NCI-H748 (cell line): ENCODE data around the gene ANXA9.
A peak's percentile ranks its signal among the peaks of the same experiment; 100 is the strongest.

Source experiments
- DNase-seq: peaks from one replicate; lab custom pipeline; 2025; ENCODE audit not compliant: unreplicated experiment; lab: John Stamatoyannopoulos, UW

Gene ANXA9

GRCh38 chr1:150981805-150982712 is at the start of gene ANXA9:
Gene ANXA9 (plus strand): TSS chr1:150982292. CDS start chr1:150983106, 814 bp downstream.
- no peak for DNase-seq

- no peak for DNase-seq
Measured at GRCh38 chr1:150944856-150945255, 37.2 kb upstream of the ANXA9 start.

GRCh38 chr1:150954708-150955107 is 27.4 kb upstream of the ANXA9 start:
- DNase-seq, result no peak

- DNase-seq, result no peak
Measured at GRCh38 chr1:150955280-150955679, 26.8 kb upstream of the ANXA9 start.

GRCh38 chr1:150957666-150958065 is 24.4 kb upstream of the ANXA9 start:
- no peak for DNase-seq

GRCh38 chr1:150960646-150961045 is 21.4 kb upstream of the ANXA9 start:
- DNase-seq, result no peak

GRCh38 chr1:150961756-150962155 is 20.3 kb upstream of the ANXA9 start:
- no peak for DNase-seq

- no peak for DNase-seq
Measured at GRCh38 chr1:150963321-150964163, 18.6 kb upstream of the ANXA9 start.

- no peak for DNase-seq
Measured at GRCh38 chr1:150964164-150964489, 18.0 kb upstream of the ANXA9 start.

GRCh38 chr1:150965605-150966004 is 16.5 kb upstream of the ANXA9 start:
- no peak for DNase-seq

- no peak for DNase-seq
Measured at GRCh38 chr1:150966011-150966410, 16.1 kb upstream of the ANXA9 start.

GRCh38 chr1:150967936-150968335 is 14.2 kb upstream of the ANXA9 start:
- no peak for DNase-seq

GRCh38 chr1:150968491-150968890 is 13.6 kb upstream of the ANXA9 start:
- no peak for DNase-seq

GRCh38 chr1:150969626-150970025 is 12.5 kb upstream of the ANXA9 start:
- DNase-seq, result no peak

GRCh38 chr1:150970808-150971582 is 11.1 kb upstream of the ANXA9 start:
- no peak for DNase-seq

GRCh38 chr1:150971583-150972416 is 10.3 kb upstream of the ANXA9 start:
- no peak for DNase-seq

GRCh38 chr1:150972417-150972940 is 9.6 kb upstream of the ANXA9 start:
- no peak for DNase-seq

GRCh38 chr1:150973258-150973835 is 8.7 kb upstream of the ANXA9 start:
- DNase-seq, result no peak

- peak; percentile 51 for DNase-seq
Measured at GRCh38 chr1:150973836-150974579, 8.1 kb upstream of the ANXA9 start.
